Body of pancreas (tissue), 4 donors: Measurements from ENCODE around the gene DLG1.

ENCODE experiments used
- POLR2A ChIP-seq, 3 donors: fragments of 450-650 bp; IDR thresholded peaks; one replicate each; pipeline ENCODE4 v1.6.1; 2016; ENCODE audit warnings: antibody characterized with exemption in 3 of 3, mild to moderate bottlenecking in 2 of 3
- TF ChIP-seq, protein P1 (sequence below), 7 experiments: fragments of 450-650 bp in 4 of 7; fragments of 200-600 bp in 3 of 7; sonication (generic) in 3 of 7; IDR thresholded peaks; one replicate each; pipeline ENCODE4 v1.5.1; 2016 to 2019; ENCODE audit warnings: antibody characterized with exemption in 7 of 7

- TF ChIP-seq, protein P1, sequence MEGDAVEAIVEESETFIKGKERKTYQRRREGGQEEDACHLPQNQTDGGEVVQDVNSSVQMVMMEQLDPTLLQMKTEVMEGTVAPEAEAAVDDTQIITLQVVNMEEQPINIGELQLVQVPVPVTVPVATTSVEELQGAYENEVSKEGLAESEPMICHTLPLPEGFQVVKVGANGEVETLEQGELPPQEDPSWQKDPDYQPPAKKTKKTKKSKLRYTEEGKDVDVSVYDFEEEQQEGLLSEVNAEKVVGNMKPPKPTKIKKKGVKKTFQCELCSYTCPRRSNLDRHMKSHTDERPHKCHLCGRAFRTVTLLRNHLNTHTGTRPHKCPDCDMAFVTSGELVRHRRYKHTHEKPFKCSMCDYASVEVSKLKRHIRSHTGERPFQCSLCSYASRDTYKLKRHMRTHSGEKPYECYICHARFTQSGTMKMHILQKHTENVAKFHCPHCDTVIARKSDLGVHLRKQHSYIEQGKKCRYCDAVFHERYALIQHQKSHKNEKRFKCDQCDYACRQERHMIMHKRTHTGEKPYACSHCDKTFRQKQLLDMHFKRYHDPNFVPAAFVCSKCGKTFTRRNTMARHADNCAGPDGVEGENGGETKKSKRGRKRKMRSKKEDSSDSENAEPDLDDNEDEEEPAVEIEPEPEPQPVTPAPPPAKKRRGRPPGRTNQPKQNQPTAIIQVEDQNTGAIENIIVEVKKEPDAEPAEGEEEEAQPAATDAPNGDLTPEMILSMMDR (IDR thresholded peaks at IDR 0.05), result no peak
- no peak for TF ChIP-seq POLR2A (IDR thresholded peaks at IDR 0.05)
These were observed 247.9 kb downstream of the DLG1 start for GRCh38 chr3:197050511-197050910.
